ENCODE measurements around the gene FLNC.
A peak's percentile ranks its signal among the peaks of the same experiment; 100 is the strongest.

The FLNC gene

GRCh38 chr7:128831994-128832879, 2.0 kb downstream of the FLNC start:
- DNase-seq: peak in 1 of 2 donors; percentile 41

DNA sequence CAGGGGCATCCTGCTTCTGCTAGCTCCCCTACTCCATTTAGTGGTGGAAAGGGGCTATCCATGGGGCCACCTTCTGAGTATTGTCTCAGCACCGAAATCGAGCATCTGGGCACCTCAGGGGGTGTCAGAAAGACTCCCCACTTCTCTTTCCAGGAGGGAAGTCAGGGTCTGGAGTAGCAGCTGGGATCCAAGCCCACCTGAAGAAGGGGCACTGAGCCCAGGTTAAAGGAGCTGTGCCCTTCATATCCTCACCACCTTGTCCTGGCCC, 2.6 kb downstream of the FLNC start:
- no peak for DNase-seq

- DNase-seq: peak; percentile 79 to 80
These were observed 3.1 kb downstream of the FLNC start for GRCh38 chr7:128833148-128833945.

GRCh38 chr7:128833946-128834325, 3.7 kb downstream of the FLNC start:
- DNase-seq: peak in 1 of 2 donors; percentile 61

DNA sequence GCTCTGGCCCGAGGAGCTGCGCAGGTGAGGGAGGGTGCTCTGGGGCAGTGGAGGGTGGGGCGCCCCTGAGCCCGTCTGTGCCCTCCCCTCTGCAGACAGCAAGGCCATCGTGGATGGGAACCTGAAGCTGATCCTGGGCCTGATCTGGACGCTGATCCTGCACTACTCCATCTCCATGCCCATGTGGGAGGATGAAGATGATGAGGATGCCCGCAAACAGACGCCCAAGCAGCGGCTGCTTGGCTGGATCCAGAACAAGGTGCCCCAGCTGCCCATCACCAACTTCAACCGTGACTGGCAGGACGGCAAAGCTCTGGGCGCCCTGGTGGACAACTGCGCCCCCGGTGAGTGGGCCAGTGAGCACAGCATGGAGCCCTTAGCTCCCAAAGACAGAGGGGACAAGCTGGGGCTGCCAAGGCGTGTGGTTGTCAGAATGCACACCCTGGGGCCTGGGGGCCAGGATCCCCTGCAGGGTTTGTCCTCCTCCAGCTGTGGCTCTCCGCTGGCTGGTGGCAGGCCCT, 5.1 kb downstream of the FLNC start:
- no peak for DNase-seq

DNA sequence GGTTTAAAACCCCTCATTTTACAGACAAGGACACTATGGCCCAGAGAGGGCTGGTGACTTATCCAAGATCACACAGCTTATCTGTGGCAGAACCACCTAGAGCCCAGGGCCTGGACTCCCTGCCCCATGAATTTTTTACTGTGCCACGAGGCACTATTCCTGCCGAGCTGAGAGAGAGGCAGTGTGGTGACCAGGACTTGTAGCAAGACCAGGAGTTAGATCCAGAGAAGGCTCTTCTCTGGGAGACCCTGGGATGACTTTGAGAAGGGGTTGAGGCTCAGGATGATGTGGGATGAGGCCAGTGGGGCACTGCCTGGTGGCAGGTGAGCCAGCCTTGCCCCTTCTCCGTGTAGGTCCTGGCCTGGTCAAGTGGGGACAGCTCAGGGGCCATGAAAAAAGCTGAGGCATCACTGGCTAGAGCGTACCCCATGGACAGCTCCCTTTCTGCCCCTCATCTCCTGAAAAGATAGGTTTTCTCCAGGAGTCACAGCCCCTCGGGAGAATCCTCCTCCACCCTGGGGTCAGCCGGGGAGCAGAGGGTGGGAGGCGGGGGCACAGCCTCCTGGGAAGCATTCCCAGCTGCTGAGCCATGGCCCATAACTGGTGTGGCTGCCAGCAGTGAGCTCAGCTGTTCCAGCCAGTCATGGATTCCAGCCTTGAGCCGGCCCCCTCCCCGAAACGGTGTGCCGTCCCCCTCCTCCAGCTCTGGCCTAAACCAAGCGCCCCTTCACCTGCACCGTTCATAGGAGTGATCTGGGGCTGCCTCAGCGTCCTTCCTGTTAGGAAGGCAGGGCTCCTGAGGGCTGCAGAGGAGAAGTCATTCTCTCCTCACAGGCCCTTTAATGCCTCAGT, 5.8 kb downstream of the FLNC start:
- peak; percentile 15 to 27 for DNase-seq

GRCh38 chr7:128836729-128837348, 6.6 kb downstream of the FLNC start:
- DNase-seq: peak; percentile 37 to 62

DNA sequence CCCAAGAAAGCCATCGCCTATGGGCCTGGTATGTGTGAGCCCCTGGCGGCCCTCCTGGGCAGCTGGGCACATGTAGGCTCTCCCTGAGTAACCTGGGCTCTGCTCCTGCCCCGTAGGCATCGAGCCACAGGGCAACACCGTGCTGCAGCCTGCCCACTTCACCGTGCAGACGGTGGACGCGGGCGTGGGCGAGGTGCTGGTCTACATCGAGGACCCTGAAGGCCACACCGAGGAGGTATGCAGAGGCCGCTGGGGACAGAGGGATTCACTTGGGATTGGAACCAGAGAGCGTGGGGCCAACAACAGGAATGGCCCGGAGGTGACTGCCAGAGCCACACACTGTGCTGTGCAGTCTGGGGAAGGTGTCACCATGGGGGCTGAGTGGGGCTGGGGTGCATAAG, 7.3 kb downstream of the FLNC start:
- DNase-seq: no peak

DNA sequence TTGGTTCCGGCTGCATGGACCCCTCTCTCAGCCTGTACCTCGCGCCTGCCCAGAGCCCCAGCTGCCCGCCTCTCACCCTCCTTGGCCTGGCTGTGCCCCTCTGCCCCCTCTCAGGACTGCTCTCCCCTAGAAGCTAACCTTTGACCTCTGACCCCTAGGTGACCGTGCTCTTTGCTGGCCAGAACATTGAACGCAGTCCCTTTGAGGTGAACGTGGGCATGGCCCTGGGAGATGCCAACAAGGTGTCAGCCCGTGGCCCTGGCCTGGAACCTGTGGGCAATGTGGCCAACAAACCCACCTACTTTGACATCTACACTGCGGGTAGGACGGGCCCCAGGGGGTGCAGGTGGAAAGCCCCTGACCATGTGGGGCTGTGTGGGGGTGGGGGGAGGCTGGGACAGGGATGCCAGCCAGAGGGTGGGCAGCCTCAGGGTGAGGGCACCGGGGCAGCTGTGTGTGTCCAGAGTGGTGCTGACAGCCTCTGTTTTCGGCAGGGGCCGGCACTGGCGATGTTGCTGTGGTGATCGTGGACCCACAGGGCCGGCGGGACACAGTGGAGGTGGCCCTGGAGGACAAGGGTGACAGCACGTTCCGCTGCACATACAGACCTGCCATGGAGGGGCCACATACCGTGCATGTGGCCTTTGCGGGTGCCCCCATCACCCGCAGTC, 8.0 kb downstream of the FLNC start:
- DNase-seq: no peak

GRCh38 chr7:128838981-128839731, 8.9 kb downstream of the FLNC start:
- DNase-seq: no peak

DNA sequence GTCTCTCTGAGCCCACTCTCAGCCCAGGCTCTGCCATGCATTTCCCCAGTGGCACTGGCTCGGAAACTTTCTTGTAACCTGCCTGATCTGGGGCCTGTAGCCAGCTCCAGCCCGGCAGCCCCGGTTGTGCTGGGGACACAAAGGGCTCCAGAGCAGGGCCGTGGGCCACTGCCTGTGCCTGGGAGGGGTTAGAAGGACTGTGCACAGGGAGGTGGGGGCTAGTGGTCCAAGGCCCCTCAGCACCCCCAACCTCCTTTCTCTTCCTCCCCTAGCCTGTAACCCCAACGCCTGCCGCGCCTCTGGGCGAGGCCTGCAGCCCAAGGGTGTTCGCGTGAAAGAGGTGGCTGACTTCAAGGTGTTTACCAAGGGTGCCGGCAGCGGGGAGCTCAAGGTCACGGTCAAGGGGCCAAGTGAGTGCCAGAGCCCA, 9.6 kb downstream of the FLNC start:
- DNase-seq: no peak

DNA sequence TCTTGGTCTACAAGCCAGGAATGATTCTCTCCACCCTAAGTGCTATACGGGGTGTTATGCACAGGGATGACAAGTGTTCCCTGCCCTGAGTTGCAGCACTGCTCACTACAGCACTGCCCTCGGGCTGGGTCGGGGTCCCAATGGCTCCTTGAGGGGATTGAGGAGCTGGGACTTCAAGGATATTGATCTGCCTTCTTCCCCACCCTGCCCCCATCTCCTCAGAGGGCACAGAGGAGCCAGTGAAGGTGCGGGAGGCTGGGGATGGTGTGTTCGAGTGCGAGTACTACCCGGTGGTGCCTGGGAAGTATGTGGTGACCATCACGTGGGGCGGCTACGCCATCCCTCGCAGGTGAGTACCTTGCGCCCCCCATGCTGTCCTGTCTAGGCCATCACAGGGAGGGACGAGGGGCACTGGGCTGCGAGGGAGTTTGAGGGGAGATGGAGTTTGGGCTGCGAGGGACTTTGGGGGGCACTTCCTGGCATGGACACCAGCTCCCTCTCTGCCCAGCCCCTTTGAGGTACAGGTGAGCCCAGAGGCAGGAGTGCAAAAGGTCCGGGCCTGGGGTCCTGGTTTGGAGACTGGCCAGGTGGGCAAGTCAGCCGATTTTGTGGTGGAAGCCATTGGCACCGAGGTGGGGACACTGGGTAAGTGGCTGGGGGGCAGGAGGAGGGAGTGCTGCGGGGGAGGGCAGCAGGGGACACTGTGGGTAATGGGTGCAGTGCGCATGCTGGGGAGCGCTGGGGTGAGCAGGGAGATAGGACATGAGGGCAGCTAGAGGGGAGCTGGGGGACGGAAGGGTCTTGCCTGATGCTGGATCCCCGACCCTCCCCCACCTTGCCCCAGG, 10.3 kb downstream of the FLNC start:
- no peak for DNase-seq

GRCh38 chr7:128841171-128841690, 11.0 kb downstream of the FLNC start:
- no peak for DNase-seq

GRCh38 chr7:128841921-128842673, 11.9 kb downstream of the FLNC start:
- peak in 1 of 2 donors; percentile 28 for DNase-seq

GRCh38 chr7:128842674-128843641, 12.8 kb downstream of the FLNC start:
- no peak for DNase-seq

- DNase-seq: no peak
These were observed 13.9 kb downstream of the FLNC start for GRCh38 chr7:128843938-128844621.

GRCh38 chr7:128844777-128845311, 14.6 kb downstream of the FLNC start:
- DNase-seq: no peak
